ENCODE results near the gene GATA6.

The GATA6 gene

GRCh38 chr18:22197668-22198067, 28.3 kb downstream of the GATA6 start:
- H3K9me3 Mint-ChIP-seq, result no peaks in the 10 kb centered on the region
- ATAC-seq (replicated peaks) (no peak), DNase-seq (no peak)
- no peak overlapping the region for H3K4me3 Mint-ChIP-seq
- H3K27me3 Mint-ChIP-seq, result peaks cover 15 to 27% of the 10 kb centered on the region in 2 donors
- no peaks in the 10 kb centered on the region for H3K4me1 Mint-ChIP-seq
- H3K36me3 Mint-ChIP-seq, result no peaks in the 10 kb centered on the region
- H3K27ac Mint-ChIP-seq, result no peak overlapping the region

- Mint-ChIP-seq H3K4me3 (no peak overlapping the region), H3K27ac (no peak overlapping the region), H3K9me3 (no peaks in the 10 kb centered on the region), H3K27me3 (peaks cover 15 to 26% of the 10 kb centered on the region in 2 donors), H3K4me1 (no peaks in the 10 kb centered on the region), H3K36me3 (no peaks in the 10 kb centered on the region)
- no peak for ATAC-seq (replicated peaks)
- DNase-seq, result no peak
Measured at GRCh38 chr18:22198163-22198562, 28.8 kb downstream of the GATA6 start.

GRCh38 chr18:22199005-22199404, 29.6 kb downstream of the GATA6 start:
- Mint-ChIP-seq H3K27ac (no peak overlapping the region), H3K4me3 (no peak overlapping the region), H3K4me1 (no peaks in the 10 kb centered on the region), H3K9me3 (no peaks in the 10 kb centered on the region), H3K27me3 (peaks cover 11 to 18% of the 10 kb centered on the region in 2 donors), H3K36me3 (no peaks in the 10 kb centered on the region)
- DNase-seq (no peak), ATAC-seq (replicated peaks) (no peak)

GRCh38 chr18:22200611-22201225, 31.3 kb downstream of the GATA6 start:
- H3K9me3 Mint-ChIP-seq, result no peaks in the 10 kb centered on the region
- H3K27ac Mint-ChIP-seq, result no peak overlapping the region
- no peaks in the 10 kb centered on the region for H3K36me3 Mint-ChIP-seq

GRCh38 chr18:22203035-22203434, 33.6 kb downstream of the GATA6 start:
- ATAC-seq (replicated peaks) (no peak), DNase-seq (no peak)
- H3K4me3 Mint-ChIP-seq, result no peak overlapping the region
- no peak overlapping the region for H3K27ac Mint-ChIP-seq
- no peaks in the 10 kb centered on the region for H3K9me3 Mint-ChIP-seq
- H3K27me3 Mint-ChIP-seq, result peaks cover 5 to 17% of the 10 kb centered on the region in 2 donors
- H3K4me1 Mint-ChIP-seq, result no peaks in the 10 kb centered on the region
- no peaks in the 10 kb centered on the region for H3K36me3 Mint-ChIP-seq

More at GRCh38 chr18:22200611-22201225, 31.3 kb downstream of the GATA6 start:
- Mint-ChIP-seq H3K4me3 (no peak overlapping the region), H3K4me1 (no peaks in the 10 kb centered on the region), H3K27me3 (peaks cover 11 to 12% of the 10 kb centered on the region in 2 donors)
- DNase-seq (no peak), ATAC-seq (replicated peaks) (no peak)

- Mint-ChIP-seq H3K9me3 (no peaks in the 10 kb centered on the region), H3K4me1 (no peaks in the 10 kb centered on the region), H3K27me3 (peaks cover 5 to 17% of the 10 kb centered on the region in 2 donors), H3K36me3 (no peaks in the 10 kb centered on the region), H3K4me3 (no peak overlapping the region), H3K27ac (no peak overlapping the region)
- no peak for ATAC-seq (replicated peaks)
- DNase-seq, result no peak
Measured at GRCh38 chr18:22203536-22204213, 34.3 kb downstream of the GATA6 start.

- no peak overlapping the region for H3K27ac Mint-ChIP-seq
- H3K9me3 Mint-ChIP-seq, result no peaks in the 10 kb centered on the region
- H3K36me3 Mint-ChIP-seq, result no peaks in the 10 kb centered on the region
- DNase-seq (no peak), ATAC-seq (replicated peaks) (no peak)
- peaks cover 0 to 17% of the 10 kb centered on the region in 2 donors for H3K27me3 Mint-ChIP-seq
- H3K4me1 Mint-ChIP-seq, result no peaks in the 10 kb centered on the region
- H3K4me3 Mint-ChIP-seq, result no peak overlapping the region
Measured at GRCh38 chr18:22204214-22204536, 34.8 kb downstream of the GATA6 start.

GRCh38 chr18:22204996-22205395, 35.6 kb downstream of the GATA6 start:
- Mint-ChIP-seq H3K27me3 (peaks cover 0 to 17% of the 10 kb centered on the region in 2 donors), H3K4me3 (no peak overlapping the region), H3K4me1 (no peaks in the 10 kb centered on the region), H3K27ac (no peak overlapping the region), H3K36me3 (no peaks in the 10 kb centered on the region), H3K9me3 (no peaks in the 10 kb centered on the region)
- no peak for DNase-seq
- no peak for ATAC-seq (replicated peaks)

GRCh38 chr18:22207021-22207758, 37.8 kb downstream of the GATA6 start:
- ATAC-seq (replicated peaks), result no peak
- no peaks in the 10 kb centered on the region for H3K36me3 Mint-ChIP-seq
- H3K9me3 Mint-ChIP-seq, result peaks cover 0 to 2% of the 10 kb centered on the region in 2 donors
- DNase-seq, result no peak
- peaks cover 0 to 17% of the 10 kb centered on the region in 2 donors for H3K27me3 Mint-ChIP-seq
- H3K4me3 Mint-ChIP-seq, result no peak overlapping the region
- H3K27ac Mint-ChIP-seq, result no peak overlapping the region
- no peaks in the 10 kb centered on the region for H3K4me1 Mint-ChIP-seq

GRCh38 chr18:22210311-22210754, 40.9 kb downstream of the GATA6 start:
- no peak for ATAC-seq (replicated peaks)
- Mint-ChIP-seq H3K36me3 (no peaks in the 10 kb centered on the region), H3K9me3 (peaks cover 0 to 2% of the 10 kb centered on the region in 2 donors), H3K4me3 (no peak overlapping the region), H3K27ac (no peak overlapping the region), H3K4me1 (no peaks in the 10 kb centered on the region), H3K27me3 (peaks cover 0 to 8% of the 10 kb centered on the region in 2 donors)
- no peak for DNase-seq

- Mint-ChIP-seq H3K9me3 (peaks cover 0 to 4% of the 10 kb centered on the region in 2 donors), H3K36me3 (no peaks in the 10 kb centered on the region), H3K27ac (no peak overlapping the region), H3K4me3 (no peak overlapping the region), H3K27me3 (no peaks in the 10 kb centered on the region), H3K4me1 (no peaks in the 10 kb centered on the region)
- ATAC-seq (replicated peaks) (no peak), DNase-seq (no peak)
Measured at GRCh38 chr18:22211657-22212056, 42.3 kb downstream of the GATA6 start.

- H3K9me3 Mint-ChIP-seq, result peaks cover 0 to 4% of the 10 kb centered on the region in 2 donors
- H3K4me1 Mint-ChIP-seq, result no peaks in the 10 kb centered on the region
- ATAC-seq (replicated peaks) (no peak), DNase-seq (no peak)
- H3K27me3 Mint-ChIP-seq, result no peaks in the 10 kb centered on the region
- no peaks in the 10 kb centered on the region for H3K36me3 Mint-ChIP-seq
- H3K4me3 Mint-ChIP-seq, result no peak overlapping the region
- no peak overlapping the region for H3K27ac Mint-ChIP-seq
Measured at GRCh38 chr18:22213333-22213973, 44.1 kb downstream of the GATA6 start.

- no peak overlapping the region for H3K4me3 Mint-ChIP-seq
Measured at GRCh38 chr18:22214731-22215528, 45.5 kb downstream of the GATA6 start.

GRCh38 chr18:22218835-22219234, 49.4 kb downstream of the GATA6 start:
- Mint-ChIP-seq H3K9me3 (peaks cover 3 to 8% of the 10 kb centered on the region in 2 donors), H3K4me3 (no peak overlapping the region), H3K27ac (no peak overlapping the region), H3K27me3 (no peaks in the 10 kb centered on the region), H3K36me3 (no peaks in the 10 kb centered on the region), H3K4me1 (no peaks in the 10 kb centered on the region)
- no peak for ATAC-seq (replicated peaks)
- no peak for DNase-seq

More at GRCh38 chr18:22214731-22215528, 45.5 kb downstream of the GATA6 start:
- Mint-ChIP-seq H3K4me1 (no peaks in the 10 kb centered on the region), H3K9me3 (peaks cover 0 to 4% of the 10 kb centered on the region in 2 donors), H3K36me3 (no peaks in the 10 kb centered on the region), H3K27me3 (no peaks in the 10 kb centered on the region), H3K27ac (no peak overlapping the region)
- DNase-seq, result no peak
- no peak for ATAC-seq (replicated peaks)

Measured in stimulated activated naive B cell treated with anti-CD40 and anti-IgM and Interleukin-4, amounts not matched to agents 10 μg/mL and 1 μg/mL and 100 μg/mL, for 72 hours (primary cell).